Subcutaneous adipose tissue (tissue), 4 donors: ENCODE results near the gene CHMP6. TPM values are rescaled to one million over a fixed set of nuclear protein-coding genes. Genes with fewer than 3 reads are reported as not detected.

Source experiments
- CTCF ChIP-seq: fragments of 450-650 bp; IDR thresholded peaks from one replicate; pipeline ENCODE4 v1.5.1; 2016; ENCODE audit warnings: low read depth, mild to moderate bottlenecking, control low read depth, antibody characterized with exemption, moderate library complexity
- total RNA-seq, 4 donors: library from RNA; depleted of rRNA; stranded (reverse); fragments of >200 nt; gene quantifications; one replicate each; pipeline ENCODE4 v1.1.0, GENCODE V29; 2016

CHMP6 gene
- 10 to 100 TPM; 18.2 to 36.9 (median 20.0) TPM for total RNA-seq

DNA sequence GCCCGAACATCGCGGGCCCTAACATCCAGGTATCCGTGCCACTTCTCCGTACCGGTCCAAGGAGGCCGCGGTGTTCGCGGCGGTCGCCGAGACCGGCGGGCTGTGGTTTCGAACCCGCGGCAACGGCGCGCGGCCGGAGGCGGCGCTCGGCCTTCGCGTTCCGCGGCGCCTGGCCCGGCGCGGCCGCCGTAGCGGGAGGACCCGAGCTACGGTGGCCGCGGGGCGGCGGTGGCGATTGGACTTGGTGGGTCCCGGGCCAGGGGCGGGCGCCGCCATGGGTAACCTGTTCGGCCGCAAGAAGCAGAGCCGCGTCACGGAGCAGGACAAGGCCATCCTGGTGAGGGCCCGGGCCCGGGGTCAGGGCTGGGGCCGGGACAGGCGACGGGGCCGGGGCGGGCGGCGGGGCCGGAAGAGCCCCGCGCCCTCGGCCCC lies at the start of gene CHMP6:
Gene CHMP6 (plus strand): TSS at position 197 of the 432 bp plus-strand sequence. CDS start 78 bp downstream, at position 275.
- TF ChIP-seq CTCF: no peak

DNA sequence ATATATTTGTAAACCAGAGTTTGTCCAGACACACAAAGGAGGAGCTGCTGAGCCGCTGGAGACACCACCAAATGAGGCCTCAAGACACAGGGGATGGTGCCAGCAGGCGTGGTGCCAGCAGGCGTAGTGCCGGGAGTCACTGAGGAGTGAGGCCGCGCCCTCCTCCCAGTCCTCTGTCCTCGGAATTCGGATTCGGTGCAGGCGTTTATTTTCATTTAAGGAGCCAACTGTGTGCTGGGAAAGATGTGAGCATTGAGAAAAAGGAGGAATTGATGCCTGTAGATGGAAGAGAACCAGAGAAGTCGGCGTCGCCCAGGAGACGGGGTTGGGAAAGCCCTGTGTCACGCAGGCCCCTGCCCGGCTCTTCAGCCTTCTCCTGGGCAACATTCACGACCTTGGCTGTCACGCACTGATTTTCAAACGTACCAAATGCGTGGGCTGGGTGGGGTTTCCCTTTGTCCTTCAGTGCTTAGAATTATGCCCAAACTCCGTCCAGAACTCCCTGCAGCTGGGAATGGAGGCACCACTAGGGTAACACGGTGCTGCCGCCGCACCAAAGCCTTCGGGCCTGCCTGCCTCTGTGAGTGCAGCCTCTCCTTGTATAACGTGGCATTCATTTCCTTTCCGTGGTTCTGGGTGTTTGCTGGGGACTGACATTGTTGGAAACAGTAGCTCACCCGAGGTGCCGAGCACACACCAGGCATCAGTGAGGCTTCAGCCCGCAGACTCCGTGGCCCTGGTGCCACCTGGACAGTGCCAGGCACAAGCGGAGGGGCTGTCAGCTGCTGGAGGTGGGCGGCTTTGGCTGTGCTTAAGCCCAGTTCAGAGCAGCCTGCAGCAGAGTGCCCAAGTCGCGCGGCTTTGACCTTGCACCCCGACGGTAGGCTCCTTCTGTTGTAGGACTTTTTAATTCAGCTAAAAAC lies 49.0 kb upstream of the CHMP6 start:
- no peak for TF ChIP-seq CTCF

DNA sequence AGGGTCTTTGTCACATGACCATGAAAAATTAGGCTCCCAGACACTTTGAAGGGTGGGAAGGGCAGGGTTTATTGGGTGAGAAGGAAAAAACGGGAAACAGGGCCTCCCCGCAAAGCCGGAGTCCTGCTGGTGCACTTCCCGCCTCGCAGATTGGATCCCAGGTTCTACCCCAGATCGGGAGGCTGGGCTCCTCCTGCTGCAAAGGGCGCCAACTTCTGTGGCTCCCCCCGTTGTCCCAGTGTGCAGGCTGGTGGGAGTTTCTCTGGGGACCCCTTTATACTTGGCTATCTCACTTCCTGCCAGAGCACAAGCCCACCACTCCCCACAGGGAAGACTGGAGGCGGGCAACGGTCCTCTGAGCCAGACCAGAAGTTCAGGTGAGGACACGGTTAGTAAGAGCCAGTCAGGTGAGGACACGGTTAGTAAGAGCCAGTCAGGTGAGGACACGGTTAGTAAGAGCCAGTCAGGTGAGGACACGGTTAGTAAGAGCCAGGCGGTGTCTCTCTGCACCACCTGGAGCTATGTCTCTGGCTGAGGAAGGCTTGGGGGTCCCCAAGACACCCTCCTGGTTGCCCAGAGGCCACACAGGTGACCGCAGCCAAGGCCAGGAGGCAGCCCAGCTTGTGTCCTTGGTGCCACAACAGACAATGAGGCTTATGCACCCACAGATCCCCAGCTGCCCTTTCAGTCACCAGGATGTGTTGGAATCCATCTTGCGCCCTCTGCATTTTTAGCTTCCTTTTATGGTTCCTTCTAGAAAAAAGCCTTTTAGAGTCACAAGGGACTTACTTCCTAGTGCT lies 48.1 kb upstream of the CHMP6 start:
- no peak for TF ChIP-seq CTCF

DNA sequence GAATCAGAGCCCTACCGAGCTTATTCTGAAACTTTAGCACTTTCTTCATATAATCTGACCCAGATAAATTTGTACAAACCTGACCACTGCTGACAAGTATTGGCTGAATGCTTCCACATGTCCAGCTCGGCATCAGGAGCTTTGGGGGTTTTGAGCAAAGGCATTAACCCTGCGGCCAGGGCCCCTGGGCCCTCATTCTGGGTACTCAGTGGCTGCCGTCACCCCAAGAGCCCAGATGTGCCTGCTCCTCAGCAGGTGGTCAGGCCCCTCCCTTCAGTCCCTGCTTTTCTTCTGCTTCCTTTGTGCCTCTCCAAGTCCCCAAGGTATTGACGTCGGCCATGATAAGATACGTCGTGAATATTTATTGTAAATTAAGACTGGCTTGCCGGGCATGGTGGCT lies 47.3 kb upstream of the CHMP6 start:
- TF ChIP-seq CTCF: no peak

DNA sequence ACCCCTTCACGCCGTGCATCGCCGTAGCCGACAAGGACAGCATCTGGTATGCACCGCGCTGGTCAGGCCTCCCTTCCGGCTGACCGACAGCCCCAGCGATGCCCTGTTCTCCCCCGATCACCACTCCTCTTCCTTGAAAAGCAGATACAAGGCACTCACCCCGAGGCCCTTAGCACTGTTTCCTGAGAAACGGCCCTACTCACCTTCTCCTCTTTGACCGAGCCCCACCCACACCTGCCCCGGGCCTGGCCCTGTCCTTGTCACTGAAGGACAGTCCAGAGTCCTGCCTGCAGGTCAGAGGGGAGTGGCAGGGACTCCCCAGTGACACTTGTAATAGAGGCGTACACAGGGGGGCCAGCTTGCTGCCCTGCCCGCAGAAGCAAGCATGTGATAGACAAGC lies 45.9 kb upstream of the CHMP6 start:
- TF ChIP-seq CTCF: no peak

DNA sequence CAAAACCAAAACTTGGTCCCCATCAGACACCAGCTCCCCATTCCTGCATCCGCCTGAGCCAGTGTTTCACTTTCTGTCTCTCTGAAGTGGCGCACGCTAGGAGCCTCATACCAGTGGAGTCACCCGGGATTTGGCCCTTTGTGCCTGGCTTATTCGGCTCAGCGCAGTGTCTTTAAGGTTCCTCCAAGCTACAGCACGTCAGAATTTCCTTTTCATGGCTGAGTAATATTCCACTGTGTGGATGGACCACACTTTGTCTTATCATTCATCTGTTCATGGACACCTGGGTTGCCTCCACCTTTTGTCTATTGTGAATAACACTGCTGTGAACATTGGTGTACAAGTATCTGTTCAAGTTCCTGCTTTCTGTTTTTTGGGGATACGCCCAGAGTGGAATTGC lies 45.2 kb upstream of the CHMP6 start:
- TF ChIP-seq CTCF: no peak
